Measurements from ENCODE around the gene AICDA.
"Not testable (repeated sequence)": the region's sequence is repeated elsewhere in the genome, so short reads cannot be mapped to it uniquely, and the experiment has no call there.

Gene AICDA

GRCh38 chr12:8612629-8613028 lies at the start of gene AICDA:
Gene AICDA (minus strand): TSS chr12:8612859. CDS start chr12:8612767, 92 bp downstream.
- DNase-seq: no peak

- no peak for DNase-seq
Measured at GRCh38 chr12:8661751-8662150, 49.1 kb upstream of the AICDA start.

GRCh38 chr12:8661016-8661415 lies 48.4 kb upstream of the AICDA start:
- no peak for DNase-seq

- DNase-seq: no peak
Measured at GRCh38 chr12:8658346-8658745, 45.7 kb upstream of the AICDA start.

- DNase-seq: no peak
Measured at GRCh38 chr12:8655421-8655820, 42.8 kb upstream of the AICDA start.

GRCh38 chr12:8648576-8649205 lies 36.0 kb upstream of the AICDA start:
- no peak for DNase-seq

GRCh38 chr12:8647968-8648367 lies 35.3 kb upstream of the AICDA start:
- no peak for DNase-seq

- DNase-seq: no peak
Measured at GRCh38 chr12:8644345-8645248, 31.9 kb upstream of the AICDA start.

- no peak for DNase-seq
Measured at GRCh38 chr12:8642775-8643174, 30.1 kb upstream of the AICDA start.

- peak; percentile 4 for DNase-seq
Measured at GRCh38 chr12:8639936-8640335, 27.3 kb upstream of the AICDA start.

- no peak for DNase-seq
Measured at GRCh38 chr12:8638951-8639350, 26.3 kb upstream of the AICDA start.

- peak; percentile 18 for DNase-seq
Measured at GRCh38 chr12:8637666-8638065, 25.0 kb upstream of the AICDA start.

- no peak for DNase-seq
Measured at GRCh38 chr12:8637244-8637643, 24.6 kb upstream of the AICDA start.

GRCh38 chr12:8636581-8636980 lies 23.9 kb upstream of the AICDA start:
- DNase-seq: no peak

- DNase-seq: not testable (repeated sequence)
Measured at GRCh38 chr12:8636007-8636346, 23.3 kb upstream of the AICDA start.

- not testable (repeated sequence) for DNase-seq
Measured at GRCh38 chr12:8635342-8636006, 22.8 kb upstream of the AICDA start.

GRCh38 chr12:8630131-8630530 lies 17.5 kb upstream of the AICDA start:
- no peak for DNase-seq

GRCh38 chr12:8629486-8630033 lies 16.9 kb upstream of the AICDA start:
- DNase-seq: no peak

- DNase-seq: no peak
Measured at GRCh38 chr12:8628731-8629130, 16.1 kb upstream of the AICDA start.

GRCh38 chr12:8624750-8625149 lies 12.1 kb upstream of the AICDA start:
- DNase-seq: not testable (repeated sequence)

- no peak for DNase-seq
Measured at GRCh38 chr12:8622646-8623045, 10.0 kb upstream of the AICDA start.

GRCh38 chr12:8615206-8615605 lies 2.5 kb upstream of the AICDA start:
- DNase-seq: no peak

GRCh38 chr12:8613881-8614280 lies 1.2 kb upstream of the AICDA start:
- not testable (repeated sequence) for DNase-seq

Measured in NCI-H345 (cell line).